ENCODE measurements around the gene MTM1.

Gene MTM1

DNA sequence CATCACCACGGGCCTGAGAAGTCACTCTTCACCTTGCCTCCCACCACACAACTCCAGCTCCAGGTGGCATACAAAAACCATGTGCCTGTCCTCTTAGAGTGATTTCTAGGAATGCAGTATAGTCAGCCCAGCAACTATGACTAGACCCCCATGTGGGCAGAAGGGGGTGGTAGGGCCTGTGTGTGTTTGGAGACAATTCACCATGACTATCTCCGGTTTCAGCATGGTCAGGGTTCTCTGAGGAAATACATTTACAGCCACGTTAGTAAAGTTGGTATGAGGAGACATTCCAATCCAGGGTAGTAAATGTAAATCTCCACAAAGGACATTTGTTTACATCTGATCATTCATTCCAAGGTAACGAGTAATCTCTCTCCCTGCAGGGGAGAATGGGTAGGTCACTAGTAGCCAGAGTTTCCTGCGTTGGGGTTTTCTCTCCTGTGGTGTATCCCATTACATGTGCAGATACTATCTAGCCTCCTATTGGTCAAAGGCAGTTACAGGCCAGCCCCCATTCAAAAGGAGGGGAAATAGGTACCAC, 120.6 kb downstream of the MTM1 start:
- Histone ChIP-seq H3K9ac (ENCODE audit: low read depth, low read length) (no peak overlapping the region), H3K4me1 (ENCODE audit: control insufficient read depth, insufficient read depth, low read length) (no peaks in the 10 kb centered on the region), H3K4me3 (ENCODE audit: low read depth, low read length) (no peak overlapping the region), H3K27me3 (ENCODE audit: control insufficient read depth, insufficient read depth, low read length) (no peaks in the 10 kb centered on the region), H3K9me3 (ENCODE audit: control insufficient read depth, insufficient read depth, low read length) (peaks cover 3% of the 10 kb centered on the region), H3K36me3 (ENCODE audit: control insufficient read depth, insufficient read depth, low read length) (no peaks in the 10 kb centered on the region)

DNA sequence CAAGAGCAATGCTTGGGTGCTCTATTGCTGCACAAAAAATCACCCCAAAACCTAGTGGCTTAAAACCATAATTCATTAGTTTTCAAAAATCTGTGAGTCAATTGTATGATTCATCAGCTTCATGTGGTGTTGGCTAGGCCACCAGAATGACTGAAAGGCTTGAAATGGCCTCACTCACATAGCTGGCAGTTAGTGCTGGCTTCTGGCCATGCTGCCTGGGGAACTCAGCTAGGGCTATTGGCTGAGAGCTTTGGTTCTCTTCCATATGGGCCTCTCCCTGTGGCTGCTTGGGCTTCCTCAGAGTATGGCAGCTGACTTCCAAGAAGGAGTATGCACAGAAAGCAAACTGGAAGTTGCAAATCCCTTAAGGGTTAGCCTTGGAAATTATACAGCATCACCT, 121.7 kb downstream of the MTM1 start:
- Histone ChIP-seq H3K4me3 (ENCODE audit: low read depth, low read length) (no peak overlapping the region), H3K9ac (ENCODE audit: low read depth, low read length) (no peak overlapping the region), H3K36me3 (ENCODE audit: control insufficient read depth, insufficient read depth, low read length) (no peaks in the 10 kb centered on the region), H3K9me3 (ENCODE audit: control insufficient read depth, insufficient read depth, low read length) (peaks cover 3% of the 10 kb centered on the region), H3K27me3 (ENCODE audit: control insufficient read depth, insufficient read depth, low read length) (no peaks in the 10 kb centered on the region), H3K4me1 (ENCODE audit: control insufficient read depth, insufficient read depth, low read length) (no peaks in the 10 kb centered on the region)

DNA sequence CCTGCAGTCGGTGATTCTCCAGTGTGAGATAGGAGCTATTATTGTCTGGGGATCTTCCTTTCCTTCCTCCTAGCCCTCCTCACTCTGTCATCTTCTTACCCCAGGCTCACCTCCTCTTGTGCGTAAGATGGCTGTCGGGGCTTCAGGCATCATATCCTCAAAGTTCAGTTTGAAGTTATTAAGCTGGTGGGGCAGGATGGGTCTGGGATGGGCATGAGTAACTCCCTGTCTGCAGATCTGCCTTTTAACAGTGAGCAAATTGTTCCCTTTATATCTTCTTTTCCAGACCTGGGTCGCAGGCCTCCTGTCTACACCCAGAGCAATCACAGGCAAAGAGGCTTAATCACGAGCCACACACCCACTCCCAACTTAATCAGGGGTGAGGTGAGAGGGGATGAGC, 123.9 kb downstream of the MTM1 start:
- H3K36me3 ChIP-seq (ENCODE audit: control insufficient read depth, insufficient read depth, low read length): no peaks in the 10 kb centered on the region
- H3K9ac ChIP-seq (ENCODE audit: low read depth, low read length): no peak overlapping the region
- no peaks in the 10 kb centered on the region for H3K4me1 ChIP-seq (ENCODE audit: control insufficient read depth, insufficient read depth, low read length)
- H3K9me3 ChIP-seq (ENCODE audit: control insufficient read depth, insufficient read depth, low read length): peaks cover 3% of the 10 kb centered on the region
- H3K27me3 ChIP-seq (ENCODE audit: control insufficient read depth, insufficient read depth, low read length): no peaks in the 10 kb centered on the region
- H3K4me3 ChIP-seq (ENCODE audit: low read depth, low read length): peak overlapping the region; percentile 52

DNA sequence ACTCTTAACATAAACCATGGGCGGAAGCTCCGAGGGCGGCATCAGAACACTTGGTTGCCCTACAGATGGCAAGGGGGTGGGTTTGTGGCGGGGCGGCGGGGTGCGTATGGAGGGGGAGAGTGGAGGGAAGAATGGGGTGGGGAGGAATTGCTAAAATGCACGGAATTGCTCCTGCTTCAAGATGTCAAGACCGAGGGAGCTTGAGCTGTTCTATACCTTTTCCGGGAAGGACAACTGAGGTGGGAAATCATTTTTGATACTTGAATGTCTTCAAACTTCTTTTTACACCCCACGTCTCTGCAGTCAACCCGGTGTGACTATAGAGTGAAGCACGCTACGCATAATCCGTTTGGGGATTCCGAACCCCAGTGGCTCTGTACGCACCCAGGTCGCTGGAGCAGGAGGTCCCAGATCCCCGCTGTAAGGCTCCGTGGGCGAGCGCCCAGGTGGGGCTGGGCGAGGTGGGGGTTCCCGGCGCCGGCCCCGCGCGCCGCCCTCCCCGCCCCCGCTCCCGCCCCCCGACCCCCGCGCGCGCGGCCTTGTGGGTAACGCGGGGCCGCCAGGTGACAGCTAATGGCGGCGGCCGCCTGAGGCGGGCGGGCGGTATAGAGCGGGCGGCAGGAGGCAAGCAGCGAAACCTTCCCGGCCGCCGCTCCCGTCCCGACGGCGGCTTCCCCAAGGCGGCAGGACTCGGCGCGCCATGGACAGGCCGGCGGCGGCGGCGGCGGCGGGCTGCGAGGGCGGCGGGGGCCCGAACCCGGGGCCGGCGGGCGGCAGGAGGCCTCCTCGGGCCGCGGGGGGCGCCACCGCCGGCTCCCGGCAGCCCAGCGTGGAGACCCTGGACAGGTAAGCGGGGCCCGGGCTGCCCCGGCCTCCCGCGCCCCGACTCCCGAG, 124.7 kb downstream of the MTM1 start, which contains the start of gene MTMR1:
Gene MTMR1, plus strand, starts transcription at position 566 of the 894 bp plus-strand sequence. Its CDS starts 135 bp downstream, at position 701.
- Histone ChIP-seq H3K9ac (ENCODE audit: low read depth, low read length) (no peak within 1 kb of the TSS), H3K4me3 (ENCODE audit: low read depth, low read length) (peak within 1 kb of the TSS; percentile 53), H3K27me3 (ENCODE audit: control insufficient read depth, insufficient read depth, low read length) (no peaks in the 10 kb centered on the region), H3K36me3 (ENCODE audit: control insufficient read depth, insufficient read depth, low read length) (no peaks in the 10 kb centered on the region), H3K4me1 (ENCODE audit: control insufficient read depth, insufficient read depth, low read length) (no peaks in the 10 kb centered on the region), H3K9me3 (ENCODE audit: control insufficient read depth, insufficient read depth, low read length) (peaks cover 3% of the 10 kb centered on the region)

DNA sequence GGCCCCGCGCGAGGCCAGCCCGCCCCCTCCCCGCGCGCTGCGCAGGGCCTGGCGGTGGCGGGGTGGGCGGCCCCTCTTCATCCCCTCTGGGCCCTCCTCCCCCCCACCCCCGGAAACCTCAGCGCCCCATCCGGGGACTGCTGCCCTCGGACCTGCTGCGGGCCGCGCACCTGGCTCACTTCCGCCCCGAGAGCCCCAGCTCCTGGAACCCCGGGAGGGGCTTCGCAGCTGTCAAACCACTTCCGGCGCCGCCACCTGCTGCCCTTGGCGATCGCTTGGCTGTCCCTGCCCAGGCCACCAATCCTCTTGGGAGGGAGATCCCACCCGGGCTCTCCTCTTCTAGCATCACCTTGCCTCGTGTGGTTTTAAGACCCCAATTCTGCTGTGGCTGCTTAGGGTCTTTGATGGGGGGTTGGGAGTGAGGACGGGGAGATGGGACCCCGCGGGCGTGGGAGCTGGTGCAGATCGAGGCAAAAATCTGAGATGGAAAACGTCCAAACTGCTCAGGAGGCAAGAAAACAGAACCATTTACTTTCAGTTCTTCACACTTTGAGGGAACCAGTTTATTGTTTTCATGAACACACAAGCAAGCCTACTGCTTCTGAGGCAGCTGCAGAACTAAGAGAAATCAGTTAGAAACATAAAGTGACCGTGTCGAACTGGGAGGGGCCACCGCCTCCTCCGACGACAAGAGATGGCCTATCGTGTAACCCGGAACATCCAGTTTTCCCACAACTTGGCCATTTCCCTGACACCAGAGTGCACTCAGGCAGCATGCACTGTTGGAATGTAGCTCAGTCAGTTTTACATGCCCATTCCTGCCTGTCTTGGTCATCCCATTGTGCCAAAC, 125.5 kb downstream of the MTM1 start:
- H3K36me3 ChIP-seq (ENCODE audit: control insufficient read depth, insufficient read depth, low read length): no peaks in the 10 kb centered on the region
- no peaks in the 10 kb centered on the region for H3K9me3 ChIP-seq (ENCODE audit: control insufficient read depth, insufficient read depth, low read length)
- H3K4me3 ChIP-seq (ENCODE audit: low read depth, low read length): peak overlapping the region; percentile 53
- H3K4me1 ChIP-seq (ENCODE audit: control insufficient read depth, insufficient read depth, low read length): no peaks in the 10 kb centered on the region
- H3K27me3 ChIP-seq (ENCODE audit: control insufficient read depth, insufficient read depth, low read length): no peaks in the 10 kb centered on the region
- H3K9ac ChIP-seq (ENCODE audit: low read depth, low read length): no peak overlapping the region

DNA sequence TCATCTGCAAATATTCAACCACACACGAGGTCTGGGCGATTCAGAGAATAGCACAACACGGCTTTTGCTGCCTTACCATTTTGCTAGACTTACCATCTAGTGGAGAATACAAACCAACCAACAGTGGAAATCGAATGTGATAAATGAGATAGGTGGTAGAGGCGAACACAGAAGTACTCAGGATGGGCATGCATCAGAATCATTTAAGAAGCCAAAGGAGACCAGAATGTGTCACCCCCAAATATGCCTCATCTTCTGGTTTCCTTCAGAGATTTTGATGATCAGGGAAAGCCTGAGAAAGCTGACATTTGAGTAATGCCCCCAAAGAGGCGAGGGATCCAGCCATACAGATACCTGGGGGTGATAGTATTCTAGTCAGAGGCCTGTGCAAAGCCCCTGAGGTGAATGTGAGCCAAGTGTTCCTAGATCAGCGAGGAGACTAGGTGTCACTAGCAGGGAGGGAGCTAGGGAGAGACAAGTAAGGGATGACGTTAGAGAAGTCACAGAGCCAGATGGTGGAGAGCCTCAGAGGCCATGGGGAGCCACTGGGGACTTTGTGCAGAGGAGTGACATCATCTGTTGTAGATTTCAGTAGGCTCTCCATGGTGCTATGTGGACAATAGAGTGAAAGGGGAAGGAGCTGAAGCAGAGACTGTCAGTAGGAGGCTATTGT, 126.5 kb downstream of the MTM1 start:
- Histone ChIP-seq H3K4me3 (ENCODE audit: low read depth, low read length) (no peak overlapping the region), H3K27me3 (ENCODE audit: control insufficient read depth, insufficient read depth, low read length) (no peaks in the 10 kb centered on the region), H3K9me3 (ENCODE audit: control insufficient read depth, insufficient read depth, low read length) (no peaks in the 10 kb centered on the region), H3K36me3 (ENCODE audit: control insufficient read depth, insufficient read depth, low read length) (no peaks in the 10 kb centered on the region), H3K4me1 (ENCODE audit: control insufficient read depth, insufficient read depth, low read length) (no peaks in the 10 kb centered on the region), H3K9ac (ENCODE audit: low read depth, low read length) (no peak overlapping the region)

DNA sequence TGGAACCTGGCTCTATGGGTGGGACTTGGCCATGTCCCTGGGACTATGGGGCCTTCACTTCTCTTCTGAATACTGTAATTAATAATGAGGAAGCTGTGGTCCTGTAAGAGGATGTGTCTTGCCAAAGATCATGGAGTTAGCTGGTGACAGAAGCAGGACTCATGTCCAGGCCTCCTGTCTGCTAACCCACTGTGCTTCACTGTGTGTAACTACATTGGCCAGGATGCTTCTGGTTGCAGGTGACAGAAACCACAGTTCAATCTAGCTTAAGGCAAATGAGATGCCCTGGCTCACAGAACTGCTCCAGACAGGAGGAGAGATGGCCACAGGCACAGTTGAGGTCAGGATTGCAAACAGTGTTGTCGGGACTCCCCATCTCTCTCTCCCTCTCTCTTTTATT, 127.9 kb downstream of the MTM1 start:
- Histone ChIP-seq H3K36me3 (ENCODE audit: control insufficient read depth, insufficient read depth, low read length) (no peaks in the 10 kb centered on the region), H3K9ac (ENCODE audit: low read depth, low read length) (no peak overlapping the region), H3K9me3 (ENCODE audit: control insufficient read depth, insufficient read depth, low read length) (no peaks in the 10 kb centered on the region), H3K4me1 (ENCODE audit: control insufficient read depth, insufficient read depth, low read length) (no peaks in the 10 kb centered on the region), H3K4me3 (ENCODE audit: low read depth, low read length) (no peak overlapping the region), H3K27me3 (ENCODE audit: control insufficient read depth, insufficient read depth, low read length) (no peaks in the 10 kb centered on the region)

DNA sequence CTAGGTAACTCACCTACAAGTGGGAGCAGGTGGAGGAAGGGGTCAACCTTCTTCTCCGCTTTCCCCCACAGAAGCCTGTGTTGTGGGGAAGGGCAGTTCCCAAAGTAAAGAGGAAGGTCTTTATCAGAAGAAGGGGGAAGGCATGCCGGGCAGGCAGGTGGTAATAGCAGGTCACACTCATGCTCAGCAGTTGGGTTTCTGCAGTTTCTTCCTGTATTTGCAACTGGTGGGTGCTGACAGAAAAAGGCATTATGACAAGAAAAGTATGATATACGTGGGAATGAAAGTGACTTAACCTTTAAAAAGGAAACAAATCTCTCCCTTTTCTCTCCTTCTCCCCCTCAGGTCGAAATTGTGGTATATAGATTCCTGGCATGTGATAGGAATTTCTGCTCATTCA, 128.4 kb downstream of the MTM1 start:
- H3K4me3 ChIP-seq (ENCODE audit: low read depth, low read length): no peak overlapping the region
- H3K4me1 ChIP-seq (ENCODE audit: control insufficient read depth, insufficient read depth, low read length): no peaks in the 10 kb centered on the region
- H3K9me3 ChIP-seq (ENCODE audit: control insufficient read depth, insufficient read depth, low read length): no peaks in the 10 kb centered on the region
- H3K27me3 ChIP-seq (ENCODE audit: control insufficient read depth, insufficient read depth, low read length): no peaks in the 10 kb centered on the region
- no peak overlapping the region for H3K9ac ChIP-seq (ENCODE audit: low read depth, low read length)
- no peaks in the 10 kb centered on the region for H3K36me3 ChIP-seq (ENCODE audit: control insufficient read depth, insufficient read depth, low read length)

DNA sequence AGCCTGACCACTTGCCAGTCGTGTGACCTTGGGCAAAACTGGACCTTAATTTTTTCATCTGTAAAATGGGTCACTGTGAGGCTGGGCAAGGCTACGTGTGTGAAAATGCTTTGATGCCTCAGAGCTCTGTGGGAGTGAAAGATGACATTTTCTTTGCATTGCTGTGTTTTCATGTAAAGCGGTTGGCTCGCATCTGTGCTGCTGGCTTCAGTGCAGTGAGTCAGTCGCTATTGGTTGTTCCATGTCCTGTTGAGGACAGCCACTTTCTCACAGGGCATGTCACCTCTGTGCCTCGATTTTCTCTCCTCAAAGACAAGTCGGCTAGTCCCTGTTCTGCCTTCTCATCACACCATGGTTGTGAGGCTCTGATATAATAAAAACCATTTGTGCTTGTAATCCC, 129.2 kb downstream of the MTM1 start:
- Histone ChIP-seq H3K4me3 (ENCODE audit: low read depth, low read length) (no peak overlapping the region), H3K4me1 (ENCODE audit: control insufficient read depth, insufficient read depth, low read length) (no peaks in the 10 kb centered on the region), H3K9ac (ENCODE audit: low read depth, low read length) (no peak overlapping the region), H3K27me3 (ENCODE audit: control insufficient read depth, insufficient read depth, low read length) (no peaks in the 10 kb centered on the region), H3K9me3 (ENCODE audit: control insufficient read depth, insufficient read depth, low read length) (no peaks in the 10 kb centered on the region), H3K36me3 (ENCODE audit: control insufficient read depth, insufficient read depth, low read length) (no peaks in the 10 kb centered on the region)

DNA sequence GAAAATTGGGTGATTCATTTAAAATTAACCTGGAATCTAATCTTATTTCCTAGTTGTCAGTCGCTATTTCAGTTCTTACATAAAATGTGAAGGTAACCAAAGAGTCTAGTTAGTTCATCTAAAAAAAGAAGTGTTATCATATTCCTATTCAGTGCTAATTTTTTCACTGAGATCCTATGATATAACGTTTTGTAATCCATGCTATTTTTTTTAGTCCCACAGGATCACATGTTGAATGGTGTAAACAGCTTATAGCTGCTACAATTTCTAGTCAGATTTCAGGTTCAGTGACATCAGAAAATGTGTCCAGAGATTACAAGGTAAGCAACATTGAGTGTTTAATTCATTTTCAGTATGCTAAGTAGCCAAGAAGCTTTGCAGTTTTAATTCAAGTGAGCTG, 130.6 kb downstream of the MTM1 start:
- no peaks in the 10 kb centered on the region for H3K27me3 ChIP-seq (ENCODE audit: control insufficient read depth, insufficient read depth, low read length)
- H3K9me3 ChIP-seq (ENCODE audit: control insufficient read depth, insufficient read depth, low read length): no peaks in the 10 kb centered on the region
- H3K4me3 ChIP-seq (ENCODE audit: low read depth, low read length): no peak overlapping the region
- no peaks in the 10 kb centered on the region for H3K36me3 ChIP-seq (ENCODE audit: control insufficient read depth, insufficient read depth, low read length)
- no peaks in the 10 kb centered on the region for H3K4me1 ChIP-seq (ENCODE audit: control insufficient read depth, insufficient read depth, low read length)
- no peak overlapping the region for H3K9ac ChIP-seq (ENCODE audit: low read depth, low read length)

DNA sequence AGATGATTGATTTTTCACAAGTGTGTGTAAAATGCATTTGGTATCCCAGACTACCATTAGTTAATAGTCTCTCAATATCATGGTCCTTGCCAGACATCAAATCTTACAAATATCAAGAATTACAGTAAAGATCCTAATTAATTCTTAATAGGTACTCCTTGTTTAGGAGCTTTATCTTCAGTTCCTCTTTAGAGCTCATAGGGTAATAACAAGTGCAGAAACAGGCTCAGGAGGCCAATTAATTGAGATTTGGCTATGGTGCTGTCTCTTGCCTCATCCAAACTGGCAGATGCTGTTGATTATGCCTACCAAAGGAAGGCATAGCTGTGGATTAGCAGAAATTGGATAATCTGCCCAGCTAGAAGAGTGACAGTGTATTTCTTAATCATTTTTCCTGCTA, 131.7 kb downstream of the MTM1 start:
- no peak overlapping the region for H3K4me3 ChIP-seq (ENCODE audit: low read depth, low read length)
- no peaks in the 10 kb centered on the region for H3K27me3 ChIP-seq (ENCODE audit: control insufficient read depth, insufficient read depth, low read length)
- H3K36me3 ChIP-seq (ENCODE audit: control insufficient read depth, insufficient read depth, low read length): no peaks in the 10 kb centered on the region
- no peaks in the 10 kb centered on the region for H3K9me3 ChIP-seq (ENCODE audit: control insufficient read depth, insufficient read depth, low read length)
- no peak overlapping the region for H3K9ac ChIP-seq (ENCODE audit: low read depth, low read length)
- no peaks in the 10 kb centered on the region for H3K4me1 ChIP-seq (ENCODE audit: control insufficient read depth, insufficient read depth, low read length)
